SK-N-SH (cell line): ENCODE data around the gene PTGER1. TPM values are rescaled to one million over a fixed set of nuclear protein-coding genes. Genes with fewer than 3 reads are reported as not detected.

Source experiments
- CTCF ChIA-PET: fragments of 300-600, 350-600 bp; formaldehyde crosslinking; extraction: SDS; loops from one replicate; lab custom pipeline; 2021; lab: Yijun Ruan, JAX
- POLR2A ChIA-PET: fragments of 350-600 bp; sonication (Branson Sonifier 250); formaldehyde crosslinking; extraction: SDS; loops from one replicate; lab custom pipeline; 2020; ENCODE audit warnings: antibody characterized with exemption, inconsistent platforms; lab: Yijun Ruan, JAX
- DNase-seq: peaks from one replicate; pipeline ENCODE4 v3.0.0; 2012
- H2AFZ ChIP-seq: fragments of 200-600 bp; sonication (generic); 2 replicates; pipeline ENCODE4 v1.8.1; 2016; ENCODE audit warnings: antibody characterized with exemption, mild to moderate bottlenecking, low read depth
- H3F3A ChIP-seq: fragments of 200-600 bp; sonication (generic); replicated peaks from 2 replicates; pipeline ENCODE3; 2016; ENCODE audit warnings: antibody characterized with exemption, mild to moderate bottlenecking; ENCODE audit not compliant: insufficient read depth
- H3K27ac ChIP-seq, 2 experiments: fragments of 200-500 bp in 1 of 2; fragments of 200-600 bp in 1 of 2; sonication (Bioruptor generic) in 1 of 2; sonication (generic), shearing (Covaris generic) in 1 of 2; 2 replicates each; pipeline versions ENCODE4 v1.5.1 to v1.6.1; 2014 to 2016; ENCODE audit warnings: low read depth in 2 of 2, inconsistent platforms in 1 of 2, low read length in 1 of 2, mild to moderate bottlenecking in 1 of 2, mixed read lengths in 1 of 2
- H3K27me3 ChIP-seq: fragments of 200-600 bp; sonication (generic), shearing (Covaris generic); 2 replicates; pipeline ENCODE4 v1.6.1; 2016; ENCODE audit warnings: mixed run types; ENCODE audit not compliant: insufficient read depth
- H3K36me3 ChIP-seq, 2 experiments: fragments of 200-500 bp in 1 of 2; fragments of 200-600 bp in 1 of 2; sonication (Bioruptor generic) in 1 of 2; sonication (generic) in 1 of 2; replicated peaks in 1 of 2; 2 replicates each; pipeline versions ENCODE3 to v1.5.1; 2014 to 2016; ENCODE audit warnings: low read length in 1 of 2, mild to moderate bottlenecking in 1 of 2; ENCODE audit not compliant: insufficient read depth in 2 of 2, control insufficient read depth in 1 of 2
- H3K4me1 ChIP-seq, 2 experiments: fragments of 200-500 bp in 1 of 2; fragments of 200-600 bp in 1 of 2; sonication (Bioruptor generic) in 1 of 2; sonication (generic), shearing (Covaris generic) in 1 of 2; 2 replicates each; pipeline versions ENCODE4 v1.5.1 to v1.6.1; 2014 to 2016; ENCODE audit warnings: low read depth in 1 of 2, low read length in 1 of 2, mixed run types in 1 of 2; ENCODE audit not compliant: insufficient read depth in 2 of 2, control insufficient read depth in 1 of 2
- H3K4me2 ChIP-seq: fragments of 200-600 bp; sonication (generic), shearing (Covaris generic); 2 replicates; pipeline ENCODE4 v1.6.1; 2017; ENCODE audit warnings: mixed run types
- H3K4me3 ChIP-seq, 2 experiments: fragments of 200-500 bp in 1 of 2; fragments of 200-600 bp in 1 of 2; sonication (Bioruptor generic) in 1 of 2; sonication (generic), shearing (Covaris generic) in 1 of 2; 2 replicates each; pipeline versions ENCODE4 v1.5.1 to v1.8.1; 2014 to 2016; ENCODE audit warnings: low read depth in 2 of 2, inconsistent platforms in 1 of 2, low read length in 1 of 2, mild to moderate bottlenecking in 1 of 2, mixed read lengths in 1 of 2, moderate library complexity in 1 of 2
- H3K79me2 ChIP-seq: fragments of 200-600 bp; sonication (generic); 2 replicates; pipeline ENCODE4 v1.8.1; 2017; ENCODE audit warnings: mild to moderate bottlenecking; ENCODE audit not compliant: insufficient read depth
- H3K9ac ChIP-seq: fragments of 200-600 bp; sonication (generic); 2 replicates; pipeline ENCODE4 v1.6.1; 2017; ENCODE audit warnings: mixed run types
- H3K9me2 ChIP-seq: fragments of 200-600 bp; sonication (generic); 2 replicates; pipeline ENCODE4 v1.6.1; 2017; ENCODE audit warnings: mixed run types
- H3K9me3 ChIP-seq: fragments of 200-600 bp; sonication (generic); 2 replicates; pipeline ENCODE4 v1.6.1; 2017; ENCODE audit warnings: mixed run types, mild to moderate bottlenecking, moderate library complexity
- H4K20me1 ChIP-seq: fragments of 200-600 bp; sonication (generic); 2 replicates; pipeline ENCODE4 v1.6.1; 2017; ENCODE audit warnings: mild to moderate bottlenecking, mixed run types; ENCODE audit not compliant: insufficient read depth
- EZH2phosphoT487 ChIP-seq: fragments of 200-600 bp; sonication (generic); IDR thresholded peaks from 2 replicates; pipeline ENCODE4 v1.6.1; 2017; ENCODE audit warnings: low read depth, mixed run types, mild to moderate bottlenecking, antibody characterized with exemption, moderate library complexity, borderline replicate concordance
- FOSL2 ChIP-seq: IDR thresholded peaks from 2 replicates; pipeline ENCODE4 v1.4.0; 2012; ENCODE audit warnings: low read depth, mild to moderate bottlenecking, moderate library complexity, borderline replicate concordance
- GATA2 ChIP-seq: sonication (generic); formaldehyde crosslinking; IDR thresholded peaks from 2 replicates; pipeline ENCODE4 v1.5.0; 2020; ENCODE audit warnings: mild to moderate bottlenecking, missing genetic modification reagents
- NFIC ChIP-seq: IDR thresholded peaks from 2 replicates; pipeline ENCODE4 v1.4.0; 2012; ENCODE audit warnings: borderline replicate concordance
- SMC3 ChIP-seq: IDR thresholded peaks from 2 replicates; pipeline ENCODE4 v1.6.1; 2012; ENCODE audit warnings: low read depth, low read length, improper control_type of control experiment
- TCF12 ChIP-seq: IDR thresholded peaks from 2 replicates; pipeline ENCODE4 v1.4.0; 2012
- YY1 ChIP-seq: IDR thresholded peaks from 2 replicates; pipeline ENCODE4 v1.4.0; 2012; ENCODE audit warnings: low read depth, mild to moderate bottlenecking
- WGBS: methylation state at CpG from one replicate; pipeline ENCODE4 v1.1.6; 2017; ENCODE audit warnings: low lambda C conversion rate; 5-methylcytosine and 5-hydroxymethylcytosine counted together
- polyA plus RNA-seq, 3 experiments: library from polyadenylated mRNA; depleted of rRNA; stranded (reverse); fragments of >200 nt; gene quantifications; 2 replicates each; pipeline ENCODE4 v1.2.3, GENCODE V29; 2012

PTGER1 gene
- polyA plus RNA-seq, 1 of the 3 experiments (the other 2 are of a cell fraction), result 6.0 TPM

- ChIA-PET CTCF (interaction anchor here (0.8 to 3.6 kb wide), 7 partner anchors 10 to 356 kb away, joined by 3 to 34 read pairs (median 3); partner anchors contain the start of gene DNAJB1), POLR2A (no interaction called here)
- TF ChIP-seq GATA2 (CRISPR knock-in tag) (no peak), TCF12 (peak; percentile 14; the same call in 1 of the 2 replicates)
- peaks cover 4 to 6% of the 10 kb centered on the region in 2 experiments for H3K36me3 ChIP-seq
- peaks cover 54% of the 10 kb centered on the region for H3K79me2 ChIP-seq
- H3K27me3 ChIP-seq, result no peaks in the 10 kb centered on the region
- WGBS, result 76% methylated on average over 5 of the region's 5 CpGs
- DNase-seq, result no peak
- H3K27ac ChIP-seq, result no peak overlapping the region; a peak in 1 of 4 replicates
- no peak overlapping the region for H3K4me3 ChIP-seq
- H4K20me1 ChIP-seq, result peaks cover 20% of the 10 kb centered on the region
- H3F3A ChIP-seq, result no peaks in the 10 kb centered on the region
- peaks cover 4 to 25% of the 10 kb centered on the region in 2 experiments; a peak in 2 of 4 replicates for H3K4me1 ChIP-seq
- H2AFZ ChIP-seq, result no peak overlapping the region
- H3K9me3 ChIP-seq, result no peaks in the 10 kb centered on the region
- H3K9me2 ChIP-seq, result no peaks in the 10 kb centered on the region
- H3K4me2 ChIP-seq, result no peak overlapping the region
- H3K9ac ChIP-seq, result no peak overlapping the region
Observed at GRCh38 chr19:14492756-14493337, 17.7 kb upstream of the PTGER1 start.

GRCh38 chr19:14487370-14488125 lies 12.4 kb upstream of the PTGER1 start:
- Histone ChIP-seq H3K27ac (no peak overlapping the region), H3K9ac (no peak overlapping the region), H3K4me1 (no peaks in the 10 kb centered on the region), H3K27me3 (no peaks in the 10 kb centered on the region), H4K20me1 (peaks cover 17% of the 10 kb centered on the region), H3K9me2 (no peaks in the 10 kb centered on the region), H3K79me2 (peaks cover 38% of the 10 kb centered on the region), H3K4me2 (no peak overlapping the region), H3K36me3 (peaks cover 6 to 10% of the 10 kb centered on the region in 2 experiments), H3F3A (peaks cover 8% of the 10 kb centered on the region), H3K4me3 (no peak overlapping the region), H2AFZ (no peak overlapping the region), H3K9me3 (no peaks in the 10 kb centered on the region)
- CTCF ChIA-PET, result interaction anchor here (0.8 to 3.4 kb wide), 6 partner anchors 8 to 350 kb away, joined by 3 to 22 read pairs (median 3); no protein-coding TSS in a partner anchor
- no peak for TF ChIP-seq TCF12
- TF ChIP-seq EZH2phosphoT487, result no peak
- TF ChIP-seq FOSL2, result no peak; the same call in 1 of the 2 replicates
- DNase-seq, result no peak
- POLR2A ChIA-PET, result no interaction called here
- 89% methylated on average over 16 of the region's 16 CpGs for WGBS

GRCh38 chr19:14482172-14482941 lies 7.2 kb upstream of the PTGER1 start:
- Histone ChIP-seq H3K4me2 (no peak overlapping the region), H3K9me2 (no peaks in the 10 kb centered on the region), H3K36me3 (peaks cover 6 to 10% of the 10 kb centered on the region in 2 experiments), H3F3A (peaks cover 13% of the 10 kb centered on the region), H3K27me3 (no peaks in the 10 kb centered on the region), H3K9ac (no peak overlapping the region), H3K27ac (no peak overlapping the region), H3K79me2 (peaks cover 17% of the 10 kb centered on the region), H2AFZ (no peak overlapping the region), H3K4me3 (no peak overlapping the region), H4K20me1 (peaks cover 10% of the 10 kb centered on the region), H3K4me1 (peaks cover 4 to 9% of the 10 kb centered on the region in 2 experiments; a peak in 1 of 4 replicates), H3K9me3 (no peaks in the 10 kb centered on the region)
- POLR2A ChIA-PET, result interaction anchor here (0.6 kb wide), 1 partner anchor 122 kb away, joined by 5 read pairs; no protein-coding TSS in a partner anchor
- TF ChIP-seq EZH2phosphoT487 (no peak), SMC3 (no peak), YY1 (no peak), NFIC (no peak)
- 90% methylated on average over 2 of the region's 18 CpGs for WGBS
- DNase-seq, result no peak
- CTCF ChIA-PET, result interaction anchor here (1.0 to 4.8 kb wide), 5 partner anchors 10 to 346 kb away, joined by 4 to 45 read pairs (median 18); partner anchors contain the start of genes ASF1B, DNAJB1 and GIPC1
